IPS-18c (cell line): Measurements from ENCODE around the gene FAM13A.

Experiments
- H3K4me3 ChIP-seq: 2 replicates; pipeline ENCODE4 v1.7.0; 2013; ENCODE audit warnings: low read depth, mild to moderate bottlenecking, low read length, moderate library complexity; ENCODE audit not compliant: insufficient read depth
- H3K9me3 ChIP-seq: one replicate; pipeline ENCODE4 v1.6.1; 2013; ENCODE audit warnings: mild to moderate bottlenecking, low read length, moderate library complexity; ENCODE audit not compliant: control insufficient read depth, insufficient read depth

FAM13A gene

GRCh38 chr4:88802138-88802537 is 254.8 kb downstream of the FAM13A start:
- Histone ChIP-seq H3K9me3 (no peaks in the 10 kb centered on the region), H3K4me3 (no peak overlapping the region)

DNA sequence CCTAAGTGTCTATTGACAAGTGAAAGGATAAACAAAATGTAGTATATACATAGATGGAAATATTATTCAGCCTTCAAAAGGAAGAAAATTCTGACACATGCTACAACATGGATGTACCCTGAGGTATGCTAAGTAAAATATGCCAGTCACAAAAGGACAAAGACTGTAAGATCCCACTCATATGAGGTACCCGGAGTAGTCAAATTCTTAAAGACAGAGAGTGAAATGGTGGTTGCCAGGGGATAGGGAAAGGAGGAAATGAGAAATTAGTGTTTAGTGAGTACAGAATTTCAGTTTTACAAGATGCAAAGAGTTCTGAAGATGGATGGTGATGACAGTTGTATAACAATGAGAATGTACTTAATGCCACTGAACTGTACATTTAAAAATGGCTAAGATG is 257.1 kb downstream of the FAM13A start:
- H3K4me3 ChIP-seq, result no peak overlapping the region

DNA sequence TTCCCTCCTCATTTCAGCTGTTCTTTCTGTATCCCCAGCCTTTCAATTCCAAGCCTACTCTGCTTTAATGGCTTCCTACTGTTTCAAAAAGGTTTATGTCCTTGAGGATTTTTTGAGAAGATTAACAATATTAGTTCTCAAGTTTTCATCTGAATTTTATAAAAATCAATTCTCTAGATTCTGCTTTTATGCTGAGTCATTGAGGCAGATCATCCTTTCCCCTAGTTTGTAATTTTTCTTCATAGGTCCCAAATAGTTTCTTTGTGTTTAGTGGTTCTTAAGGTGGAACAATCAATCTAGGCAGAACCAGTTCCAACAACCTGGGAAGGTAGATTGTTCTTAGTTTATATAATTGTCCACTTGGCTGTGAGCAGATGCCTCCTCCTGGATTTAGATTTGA is 259.3 kb downstream of the FAM13A start:
- Histone ChIP-seq H3K4me3 (no peak overlapping the region), H3K9me3 (no peaks in the 10 kb centered on the region)

More for the DNA sequence above, 257.1 kb downstream of the FAM13A start:
- no peaks in the 10 kb centered on the region for H3K9me3 ChIP-seq

DNA sequence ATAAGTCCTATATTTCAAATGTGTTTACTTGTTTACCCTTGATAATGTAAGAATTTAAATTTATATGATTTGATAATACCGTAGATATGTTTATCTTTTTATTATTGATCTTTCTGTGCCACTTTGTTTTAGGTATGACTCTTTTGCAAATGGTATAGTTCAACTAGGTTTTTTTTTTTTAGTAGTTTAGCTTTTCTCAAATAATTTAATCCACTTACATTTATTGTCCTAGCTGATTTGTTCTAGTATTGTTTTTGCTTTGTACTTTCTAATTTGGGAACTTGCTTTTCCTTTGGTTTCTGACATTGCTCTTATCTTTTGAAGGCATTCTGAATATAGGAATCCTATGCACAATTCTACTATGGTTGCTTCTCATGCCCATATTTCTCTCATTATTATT is 260.4 kb downstream of the FAM13A start:
- Histone ChIP-seq H3K9me3 (no peaks in the 10 kb centered on the region), H3K4me3 (no peak overlapping the region)

DNA sequence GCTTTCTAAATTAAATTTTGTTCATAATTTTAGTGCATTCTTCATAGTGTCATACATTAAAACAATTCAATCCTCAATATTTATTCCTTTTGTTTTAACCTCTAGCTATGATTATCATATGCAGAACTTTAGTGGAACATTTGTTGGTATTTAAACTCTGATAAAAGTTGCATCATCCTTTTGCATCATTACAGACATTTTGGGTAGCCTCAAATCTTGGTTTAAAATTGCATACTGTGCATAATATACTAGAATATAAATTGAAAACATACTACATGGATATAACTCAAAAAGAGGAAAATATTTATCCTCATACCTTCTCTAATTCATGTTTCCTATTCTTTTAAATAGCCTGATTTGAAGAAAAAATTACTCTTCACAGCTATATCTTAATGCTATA is 262.0 kb downstream of the FAM13A start:
- no peak overlapping the region for H3K4me3 ChIP-seq
- no peaks in the 10 kb centered on the region for H3K9me3 ChIP-seq

DNA sequence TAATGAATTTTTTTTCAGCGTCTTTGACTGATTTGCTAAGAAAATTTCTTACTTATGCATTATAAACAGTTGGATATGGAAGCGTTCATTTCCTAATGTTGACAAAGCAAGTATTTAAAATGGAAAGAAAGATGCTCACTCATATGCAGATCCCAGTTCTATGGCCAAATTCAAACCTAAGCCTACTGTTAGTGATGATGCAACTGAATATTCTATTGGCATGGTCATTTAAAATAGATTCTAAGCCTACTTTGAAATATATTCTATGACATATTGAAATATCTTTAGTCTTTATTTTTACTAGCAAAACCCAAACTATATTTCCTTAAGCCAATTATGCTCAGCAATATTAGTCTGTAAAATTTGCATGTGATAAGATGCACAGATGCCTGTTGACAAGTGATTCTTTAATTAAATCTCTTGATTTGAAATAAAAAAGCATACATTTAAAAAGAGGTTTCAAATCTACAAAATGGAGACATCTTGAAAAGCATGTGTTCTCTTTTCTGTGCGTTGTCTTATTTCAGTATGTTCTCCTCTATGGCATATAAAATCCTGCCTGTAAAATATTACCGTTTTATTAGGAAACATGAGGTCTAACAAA is 262.8 kb downstream of the FAM13A start:
- no peak overlapping the region for H3K4me3 ChIP-seq
- H3K9me3 ChIP-seq, result no peaks in the 10 kb centered on the region

DNA sequence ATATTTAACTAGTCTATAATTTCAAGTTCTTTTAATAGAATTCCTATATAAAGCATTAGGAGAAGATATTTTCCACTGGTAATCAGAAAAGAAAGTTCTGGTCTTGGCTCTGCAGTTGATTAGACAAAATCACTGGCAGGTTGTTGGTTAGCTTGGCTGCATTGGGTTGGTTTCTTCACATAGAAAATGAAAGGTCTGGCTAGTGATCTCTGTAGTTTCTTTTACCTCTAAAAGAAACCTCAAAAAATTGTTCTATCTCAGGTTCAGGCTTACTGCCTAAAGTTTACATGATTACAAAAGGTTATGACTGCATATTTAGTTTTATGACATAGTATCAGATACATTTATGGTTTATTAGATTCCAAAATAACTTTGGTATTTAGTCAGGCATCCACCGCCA is 263.5 kb downstream of the FAM13A start:
- no peak overlapping the region for H3K4me3 ChIP-seq
- H3K9me3 ChIP-seq, result no peaks in the 10 kb centered on the region

DNA sequence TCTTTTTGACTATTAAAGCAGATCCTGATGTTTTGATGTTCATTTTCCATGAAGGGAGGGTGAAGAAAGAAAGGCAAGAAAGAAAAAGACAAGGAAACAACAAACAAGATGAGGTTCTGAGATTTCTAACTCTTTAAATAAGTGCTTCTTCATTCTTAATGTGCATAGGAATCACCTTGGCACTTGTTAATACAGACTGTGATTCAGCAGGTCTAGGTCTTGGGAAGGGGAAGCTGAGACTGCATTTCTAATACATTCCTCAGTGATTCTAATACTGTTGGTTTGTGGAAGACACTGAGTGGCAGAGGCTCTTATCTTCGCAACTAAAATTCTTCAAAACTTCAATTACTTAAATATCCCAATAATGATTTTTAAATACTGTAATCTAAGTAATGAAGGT is 264.2 kb downstream of the FAM13A start:
- Histone ChIP-seq H3K4me3 (no peak overlapping the region), H3K9me3 (no peaks in the 10 kb centered on the region)

- no peak overlapping the region for H3K4me3 ChIP-seq
- no peaks in the 10 kb centered on the region for H3K9me3 ChIP-seq
Measured at GRCh38 chr4:88792268-88792781, 264.7 kb downstream of the FAM13A start.

GRCh38 chr4:88791274-88791673 is 265.7 kb downstream of the FAM13A start:
- H3K4me3 ChIP-seq, result no peak overlapping the region
- H3K9me3 ChIP-seq, result no peaks in the 10 kb centered on the region

DNA sequence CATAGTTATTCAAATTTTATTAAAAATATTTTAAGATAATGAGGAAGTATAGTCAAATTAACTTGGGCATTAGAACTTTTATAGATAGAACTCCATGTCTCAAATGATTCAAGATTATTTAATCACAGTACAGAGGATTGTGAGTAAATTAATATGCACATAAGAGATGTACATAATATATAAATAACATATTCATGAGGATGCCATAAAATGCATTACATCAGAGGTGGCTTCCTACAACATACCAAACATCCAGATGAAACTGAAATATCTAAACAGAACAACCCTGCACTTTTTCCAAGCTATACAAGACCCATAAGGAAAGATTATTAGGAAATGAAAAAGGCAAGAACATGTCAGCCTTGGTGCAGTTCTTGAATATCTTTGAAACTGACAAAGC is 268.1 kb downstream of the FAM13A start:
- Histone ChIP-seq H3K9me3 (no peaks in the 10 kb centered on the region), H3K4me3 (no peak overlapping the region)

GRCh38 chr4:88788424-88788823 is 268.6 kb downstream of the FAM13A start:
- Histone ChIP-seq H3K4me3 (no peak overlapping the region), H3K9me3 (no peaks in the 10 kb centered on the region)

GRCh38 chr4:88786011-88786410 is 271.0 kb downstream of the FAM13A start:
- Histone ChIP-seq H3K9me3 (no peaks in the 10 kb centered on the region), H3K4me3 (no peak overlapping the region)

DNA sequence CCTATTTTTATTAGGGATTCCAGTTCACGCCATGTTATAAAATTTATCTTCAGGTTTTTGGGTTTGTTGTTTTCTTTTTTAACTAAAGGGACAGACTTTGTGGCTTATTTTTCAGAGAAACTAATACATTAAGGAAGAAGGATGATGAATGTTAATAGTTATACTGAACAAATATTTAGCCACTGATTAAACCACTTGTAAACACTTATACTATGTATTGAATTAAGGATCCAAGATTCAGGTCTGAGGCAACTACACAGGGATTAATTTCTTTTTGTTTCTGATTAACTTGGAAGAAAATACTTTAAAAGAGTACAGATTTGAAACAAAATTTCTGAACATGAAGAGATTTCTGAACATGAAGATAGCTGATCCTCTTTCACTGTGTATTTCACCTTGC is 276.6 kb downstream of the FAM13A start:
- Histone ChIP-seq H3K4me3 (no peak overlapping the region), H3K9me3 (no peaks in the 10 kb centered on the region)

DNA sequence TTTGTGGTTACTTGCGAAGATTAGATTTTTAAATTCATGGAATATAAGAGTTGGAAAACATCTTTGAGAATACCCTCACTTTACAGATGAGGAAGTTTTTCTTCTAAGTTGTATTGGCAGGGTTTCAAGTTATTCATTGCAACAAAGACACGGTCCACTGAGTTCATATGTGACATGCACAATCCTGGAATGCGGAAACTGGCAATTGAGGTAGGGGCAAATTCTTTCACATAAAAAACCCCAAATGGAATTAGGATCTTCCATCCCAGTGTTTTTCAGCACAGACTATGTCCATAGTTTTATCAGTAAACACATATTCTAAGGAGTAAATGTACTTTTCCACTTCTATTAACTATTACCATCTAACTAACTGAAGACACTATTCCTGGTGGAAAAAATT is 277.6 kb downstream of the FAM13A start:
- Histone ChIP-seq H3K4me3 (no peak overlapping the region), H3K9me3 (no peaks in the 10 kb centered on the region)

GRCh38 chr4:88775529-88775928 is 281.5 kb downstream of the FAM13A start:
- Histone ChIP-seq H3K4me3 (no peak overlapping the region), H3K9me3 (no peaks in the 10 kb centered on the region)

DNA sequence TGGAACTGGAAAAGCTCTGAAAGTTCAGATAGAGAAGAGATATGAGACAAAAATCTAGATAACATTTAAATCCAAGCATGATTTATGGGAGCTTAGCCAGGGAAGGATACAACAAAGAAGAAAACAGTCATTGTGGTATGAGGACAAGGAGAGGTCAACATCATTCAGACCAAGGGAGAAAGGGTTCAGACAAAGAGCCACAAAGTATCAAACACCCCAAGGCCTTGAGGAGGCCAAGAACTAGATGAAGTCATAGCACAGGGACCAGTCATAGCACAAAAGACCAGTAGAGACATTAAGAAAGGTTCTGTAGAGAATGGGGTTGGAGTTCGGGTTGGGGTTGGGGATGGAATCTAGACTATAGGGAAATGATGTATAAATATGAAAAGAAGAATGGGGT is 282.0 kb downstream of the FAM13A start:
- Histone ChIP-seq H3K4me3 (no peak overlapping the region), H3K9me3 (no peaks in the 10 kb centered on the region)

- Histone ChIP-seq H3K4me3 (no peak overlapping the region), H3K9me3 (no peaks in the 10 kb centered on the region)
Measured at GRCh38 chr4:88771883-88772450, 285.0 kb downstream of the FAM13A start.

DNA sequence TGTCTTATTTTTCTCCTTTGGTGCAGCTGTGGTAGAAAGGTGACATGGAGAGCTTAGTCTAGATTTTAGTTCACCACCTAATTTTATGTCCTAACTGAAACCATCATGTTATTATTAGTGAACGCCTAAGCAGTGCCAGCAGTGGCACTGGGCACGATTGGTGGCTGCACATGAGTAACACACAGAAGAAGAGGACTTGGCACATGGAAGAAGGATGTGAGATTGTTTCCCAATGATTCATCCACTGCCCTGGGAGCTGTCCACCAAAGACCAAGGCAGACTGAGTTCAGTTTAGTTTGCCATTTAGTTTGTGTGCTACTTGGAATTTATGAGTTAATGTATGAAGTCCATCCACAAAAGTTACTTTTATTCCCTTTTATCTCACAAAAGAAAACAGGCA is 291.3 kb downstream of the FAM13A start:
- no peak overlapping the region for H3K4me3 ChIP-seq
- no peaks in the 10 kb centered on the region for H3K9me3 ChIP-seq
